Hepatocyte (in vitro differentiated cells): Measurements from ENCODE around the gene UGT1A6. TPM values are rescaled to one million over a fixed set of nuclear protein-coding genes. Genes with fewer than 3 reads are reported as not detected.

Experiments
- DNase-seq: peaks from one replicate; pipeline ENCODE4 v3.0.0-alpha.2; 2016; ENCODE audit warnings: low spot score
- H2AFZ ChIP-seq: fragments of 200-600 bp; sonication (generic); 2 replicates; pipeline ENCODE4 v1.6.0; 2016; ENCODE audit warnings: antibody characterized with exemption, mild to moderate bottlenecking
- H3K27ac ChIP-seq: fragments of 200-600 bp; sonication (generic); 2 replicates; pipeline ENCODE4 v1.5.1; 2016; ENCODE audit warnings: mild to moderate bottlenecking
- H3K27me3 ChIP-seq: fragments of 200-600 bp; sonication (generic); 2 replicates; pipeline ENCODE4 v1.6.1; 2016
- H3K36me3 ChIP-seq: fragments of 200-600 bp; sonication (generic); replicated peaks from 2 replicates; pipeline ENCODE4 v1.5.1; 2016; ENCODE audit warnings: low read depth; ENCODE audit not compliant: insufficient read depth
- H3K4me1 ChIP-seq: fragments of 200-600 bp; sonication (generic); 2 replicates; pipeline ENCODE4 v1.5.1; 2016; ENCODE audit warnings: mild to moderate bottlenecking, moderate library complexity; ENCODE audit not compliant: insufficient read depth
- H3K4me2 ChIP-seq: fragments of 200-600 bp; sonication (generic); 2 replicates; pipeline ENCODE4 v1.6.0; 2016
- H3K4me3 ChIP-seq: fragments of 200-600 bp; sonication (generic); 2 replicates; pipeline ENCODE4 v1.5.1; 2016; ENCODE audit warnings: mild to moderate bottlenecking
- H3K79me2 ChIP-seq: fragments of 200-600 bp; sonication (generic); 2 replicates; pipeline ENCODE4 v1.6.0; 2017; ENCODE audit warnings: mild to moderate bottlenecking
- H3K9me2 ChIP-seq: fragments of 200-600 bp; sonication (generic); replicated peaks from 2 replicates; pipeline ENCODE4 v1.6.0; 2017; ENCODE audit warnings: mild to moderate bottlenecking; ENCODE audit not compliant: insufficient read depth
- H3K9me3 ChIP-seq: fragments of 200-600 bp; sonication (generic); 2 replicates; pipeline ENCODE4 v1.5.1; 2016; ENCODE audit warnings: low read depth, mild to moderate bottlenecking
- H4K20me1 ChIP-seq: fragments of 200-600 bp; sonication (generic); 2 replicates; pipeline ENCODE4 v1.6.0; 2016; ENCODE audit warnings: mild to moderate bottlenecking; ENCODE audit not compliant: insufficient read depth, poor library complexity, severe bottlenecking
- CTCF ChIP-seq: fragments of 200-600 bp; sonication (generic); IDR thresholded peaks from 2 replicates; pipeline ENCODE4 v1.5.1; 2016; ENCODE audit warnings: antibody characterized with exemption, mild to moderate bottlenecking; ENCODE audit not compliant: poor library complexity
- EZH2 ChIP-seq: fragments of 200-600 bp; sonication (generic); IDR thresholded peaks from 2 replicates; pipeline ENCODE4 v1.6.1; 2016; ENCODE audit warnings: antibody characterized with exemption, mild to moderate bottlenecking, borderline replicate concordance
- EZH2phosphoT487 ChIP-seq: fragments of 200-600 bp; sonication (generic); IDR thresholded peaks from one replicate; pipeline ENCODE4 v1.6.1; 2018; ENCODE audit warnings: antibody characterized with exemption, mild to moderate bottlenecking, low read depth, moderate library complexity; ENCODE audit not compliant: unreplicated experiment, severe bottlenecking
- WGBS: methylation state at CpG from one replicate; pipeline ENCODE4 v1.1.6; 2016; ENCODE audit warnings: low lambda C conversion rate; ENCODE audit errors: missing lambda C conversion rate; 5-methylcytosine and 5-hydroxymethylcytosine counted together
- polyA plus RNA-seq: library from polyadenylated mRNA; unstranded; fragments of >200 nt; fragmentation: Nextera tagmentation; extraction: Ambion mirVana; gene quantifications from 2 replicates; pipeline ENCODE4 v1.2.1, GENCODE V29; 2016
- total RNA-seq: library from RNA; depleted of rRNA; stranded (reverse); fragments of >200 nt; gene quantifications from 2 replicates; pipeline ENCODE4 v1.2.3, GENCODE V29; 2014

Gene UGT1A6
- total and polyA plus RNA-seq, 2 experiments from 2014 or later = 0.77 to 3.4 TPM

DNA sequence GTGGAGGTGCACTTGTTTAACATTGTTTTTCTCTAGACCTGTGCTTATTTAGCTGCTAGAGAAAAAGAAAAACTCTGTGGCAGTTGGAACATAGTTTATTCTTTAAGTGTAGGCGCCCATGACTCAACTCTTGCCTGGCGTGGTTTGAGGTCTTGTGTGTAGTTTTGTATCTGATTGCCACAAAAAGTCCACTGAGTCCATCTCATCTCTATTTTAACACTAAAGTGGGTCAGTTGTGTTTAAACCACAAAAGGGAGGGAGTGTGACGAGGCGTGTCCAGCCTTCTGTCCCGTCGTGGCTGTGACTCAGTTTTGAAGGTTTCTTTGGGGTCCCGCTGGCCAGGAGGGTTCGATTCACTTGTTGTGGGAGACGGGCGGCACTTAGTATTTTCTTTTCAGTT is 36.2 kb upstream of the UGT1A6 start:
- H3K4me1 ChIP-seq = no peaks in the 10 kb centered on the region
- DNase-seq = no peak
- no peaks in the 10 kb centered on the region for H3K79me2 ChIP-seq
- TF ChIP-seq EZH2phosphoT487 = no peak
- no peak for TF ChIP-seq CTCF
- TF ChIP-seq EZH2 = no peak
- H3K9me2 ChIP-seq = no peaks in the 10 kb centered on the region
- H3K27me3 ChIP-seq = no peaks in the 10 kb centered on the region
- H2AFZ ChIP-seq = no peak overlapping the region
- H3K4me2 ChIP-seq = no peak overlapping the region
- no peaks in the 10 kb centered on the region for H4K20me1 ChIP-seq
- WGBS = 90% methylated on average over 10 of the region's 10 CpGs
- H3K4me3 ChIP-seq = no peak overlapping the region
- no peak overlapping the region for H3K27ac ChIP-seq
- no peaks in the 10 kb centered on the region for H3K36me3 ChIP-seq
- H3K9me3 ChIP-seq = no peaks in the 10 kb centered on the region

GRCh38 chr2:233658610-233659009 is 34.1 kb upstream of the UGT1A6 start:
- no peaks in the 10 kb centered on the region for H3K9me2 ChIP-seq
- no peaks in the 10 kb centered on the region for H3K9me3 ChIP-seq
- H3K27me3 ChIP-seq = no peaks in the 10 kb centered on the region
- H3K36me3 ChIP-seq = no peaks in the 10 kb centered on the region
- TF ChIP-seq CTCF (no peak), EZH2phosphoT487 (no peak), EZH2 (no peak)
- H3K4me1 ChIP-seq = no peaks in the 10 kb centered on the region
- H4K20me1 ChIP-seq = no peaks in the 10 kb centered on the region
- no peak overlapping the region for H3K4me2 ChIP-seq
- no peak overlapping the region for H2AFZ ChIP-seq
- no peak for DNase-seq
- no peaks in the 10 kb centered on the region for H3K79me2 ChIP-seq
- no peak overlapping the region for H3K4me3 ChIP-seq
- no peak overlapping the region for H3K27ac ChIP-seq

DNA sequence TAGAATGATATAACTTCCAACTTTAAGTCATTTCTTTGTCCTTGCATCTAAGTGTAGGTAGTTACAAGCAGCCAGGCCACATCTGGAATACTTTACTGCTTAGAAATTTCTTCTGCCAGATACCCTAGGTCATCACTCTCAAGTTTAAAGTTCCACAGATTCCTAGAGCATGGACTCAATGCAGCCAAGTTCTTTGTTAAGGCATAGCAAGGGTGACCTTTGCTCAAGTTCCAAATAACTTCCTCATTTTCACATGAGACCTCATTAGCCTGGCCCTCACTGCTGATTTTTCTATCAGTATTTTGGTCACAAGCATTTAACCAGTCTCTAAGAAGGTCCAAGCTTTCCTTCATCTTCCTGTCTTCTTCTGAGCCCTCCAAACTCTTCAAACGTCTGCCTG is 28.8 kb upstream of the UGT1A6 start:
- Histone ChIP-seq H3K4me3 (no peak overlapping the region), H3K27me3 (no peaks in the 10 kb centered on the region), H2AFZ (no peak overlapping the region), H3K27ac (no peak overlapping the region), H3K4me1 (no peaks in the 10 kb centered on the region), H3K79me2 (no peaks in the 10 kb centered on the region), H3K4me2 (no peak overlapping the region), H3K36me3 (no peaks in the 10 kb centered on the region), H3K9me2 (no peaks in the 10 kb centered on the region), H4K20me1 (no peaks in the 10 kb centered on the region), H3K9me3 (no peaks in the 10 kb centered on the region)
- 56% methylated on average over 1 of the region's 1 CpG for WGBS
- TF ChIP-seq CTCF (no peak), EZH2 (no peak), EZH2phosphoT487 (no peak)
- DNase-seq = no peak

- 92% methylated on average over 4 of the region's 4 CpGs for WGBS
- DNase-seq = no peak
- no peaks in the 10 kb centered on the region for H3K36me3 ChIP-seq
- H3K4me3 ChIP-seq = no peak overlapping the region
- no peak overlapping the region for H3K4me2 ChIP-seq
- no peaks in the 10 kb centered on the region for H3K79me2 ChIP-seq
- H2AFZ ChIP-seq = no peak overlapping the region
- no peak overlapping the region for H3K27ac ChIP-seq
- no peaks in the 10 kb centered on the region for H3K9me2 ChIP-seq
- H4K20me1 ChIP-seq = no peaks in the 10 kb centered on the region
- no peaks in the 10 kb centered on the region for H3K4me1 ChIP-seq
- no peaks in the 10 kb centered on the region for H3K27me3 ChIP-seq
- TF ChIP-seq EZH2 (no peak), CTCF (no peak), EZH2phosphoT487 (no peak)
- H3K9me3 ChIP-seq = no peaks in the 10 kb centered on the region
These were observed 24.0 kb upstream of the UGT1A6 start for GRCh38 chr2:233668605-233669260.
